HG03135 (cell line): ENCODE data around the gene IL1R2.

Experiments used
- ATAC-seq: cut with Tn5 transposase; IDR thresholded peaks from one replicate; pipeline ENCODE4 v1.9.1; 2021; ENCODE audit warnings: mild to moderate bottlenecking, moderate library complexity; ENCODE audit not compliant: unreplicated experiment

IL1R2 gene

DNA sequence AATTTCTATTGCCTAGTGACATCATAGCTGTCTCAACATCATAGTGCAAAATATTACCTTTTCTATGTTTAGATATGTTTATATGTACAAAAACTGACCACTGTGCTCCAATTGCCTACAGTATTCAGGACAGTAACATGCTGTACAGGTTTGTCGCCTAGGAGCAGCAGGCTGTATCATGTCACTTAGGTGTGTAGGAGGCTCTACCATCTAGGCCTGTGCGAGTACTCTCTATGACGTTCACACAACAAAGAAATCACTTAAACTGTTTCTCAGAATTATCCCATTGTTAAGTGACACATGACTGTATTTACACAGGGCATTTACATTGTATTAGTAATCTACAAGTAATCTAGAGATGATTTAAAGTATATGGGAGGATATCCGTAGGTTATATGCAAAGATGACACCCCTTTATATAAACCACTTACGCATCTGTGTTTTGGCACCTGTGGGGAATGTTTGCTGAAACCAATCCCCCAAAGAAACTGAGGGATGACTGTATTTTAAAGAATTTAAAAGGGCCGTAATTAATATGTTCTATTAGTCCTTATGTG, 24.7 kb downstream of the IL1R2 start:
- no peak for ATAC-seq

DNA sequence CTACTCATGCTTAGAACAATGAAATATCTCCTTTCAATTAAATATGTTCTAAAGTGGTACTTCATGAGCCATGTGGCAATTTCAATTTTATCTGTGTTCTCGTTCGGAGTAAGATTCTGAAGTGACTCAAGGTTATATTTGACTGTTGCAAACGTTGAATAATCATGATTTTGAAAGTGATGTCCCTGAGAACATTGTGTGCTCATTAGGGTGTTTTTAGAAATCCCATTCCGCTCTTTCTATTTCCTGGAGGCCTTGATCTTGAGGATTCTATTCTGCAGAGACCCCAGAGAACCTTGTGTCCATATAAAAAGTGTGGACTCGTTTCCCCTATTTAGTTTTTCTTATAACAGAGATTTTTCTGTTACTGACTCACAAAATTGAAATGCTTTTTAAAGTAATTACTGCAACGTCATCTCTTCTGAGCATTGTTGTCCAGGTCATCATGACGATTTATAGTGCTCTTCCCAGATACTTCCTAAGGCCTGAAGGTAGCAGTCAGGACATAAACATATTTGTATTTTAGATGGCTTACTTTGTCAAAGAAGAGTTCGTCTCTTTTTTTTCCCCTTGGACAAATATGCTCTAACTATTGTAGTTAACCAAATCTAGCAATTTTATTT, 27.2 kb downstream of the IL1R2 start:
- ATAC-seq = no peak

DNA sequence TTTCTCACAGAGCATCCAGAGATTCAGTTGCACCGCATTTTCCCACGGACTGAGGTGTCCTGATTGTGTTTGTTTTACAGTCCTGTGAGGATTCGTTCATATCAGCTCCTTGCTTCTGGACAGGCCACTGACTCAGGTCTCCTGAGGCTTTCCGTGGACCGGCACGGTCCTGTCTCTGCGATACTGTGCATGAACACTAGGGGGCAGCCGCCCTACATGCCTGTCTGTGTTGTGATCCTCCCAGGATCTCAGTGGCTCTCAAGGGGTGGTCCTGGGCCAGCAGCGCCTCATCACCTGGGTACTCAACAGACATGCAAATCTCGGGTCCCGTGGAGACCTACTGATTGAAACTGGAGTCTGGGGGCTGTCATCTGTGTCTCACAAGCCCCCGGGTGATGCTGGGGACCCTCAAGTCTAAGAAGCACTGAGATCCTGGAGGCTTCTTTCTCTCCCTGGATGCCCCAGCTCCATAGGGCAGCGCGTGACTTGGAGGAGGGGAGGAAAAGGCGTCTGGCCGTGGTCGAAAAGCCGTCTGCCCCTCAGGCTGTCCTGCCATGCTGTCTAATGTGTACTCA, 28.9 kb downstream of the IL1R2 start:
- ATAC-seq = no peak

DNA sequence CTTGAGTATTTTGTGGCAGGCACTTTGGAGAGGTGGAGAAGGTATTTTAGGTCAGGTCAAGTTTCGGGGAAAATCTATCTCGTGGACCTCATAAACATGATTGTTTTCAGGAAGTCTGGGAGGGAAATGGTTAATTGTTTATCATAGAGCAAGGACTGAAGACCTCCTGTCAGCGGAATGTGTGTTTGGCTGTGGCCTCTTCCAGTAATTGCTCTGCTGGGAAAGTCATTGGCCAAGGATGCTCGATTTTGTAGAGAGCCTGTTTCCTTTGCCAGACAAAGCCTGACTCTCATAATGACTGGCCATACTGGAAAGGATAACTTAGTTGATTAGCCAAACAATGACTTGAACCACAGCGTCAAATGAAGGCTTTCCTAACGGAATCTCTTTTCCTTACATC, 30.0 kb downstream of the IL1R2 start:
- no peak for ATAC-seq

DNA sequence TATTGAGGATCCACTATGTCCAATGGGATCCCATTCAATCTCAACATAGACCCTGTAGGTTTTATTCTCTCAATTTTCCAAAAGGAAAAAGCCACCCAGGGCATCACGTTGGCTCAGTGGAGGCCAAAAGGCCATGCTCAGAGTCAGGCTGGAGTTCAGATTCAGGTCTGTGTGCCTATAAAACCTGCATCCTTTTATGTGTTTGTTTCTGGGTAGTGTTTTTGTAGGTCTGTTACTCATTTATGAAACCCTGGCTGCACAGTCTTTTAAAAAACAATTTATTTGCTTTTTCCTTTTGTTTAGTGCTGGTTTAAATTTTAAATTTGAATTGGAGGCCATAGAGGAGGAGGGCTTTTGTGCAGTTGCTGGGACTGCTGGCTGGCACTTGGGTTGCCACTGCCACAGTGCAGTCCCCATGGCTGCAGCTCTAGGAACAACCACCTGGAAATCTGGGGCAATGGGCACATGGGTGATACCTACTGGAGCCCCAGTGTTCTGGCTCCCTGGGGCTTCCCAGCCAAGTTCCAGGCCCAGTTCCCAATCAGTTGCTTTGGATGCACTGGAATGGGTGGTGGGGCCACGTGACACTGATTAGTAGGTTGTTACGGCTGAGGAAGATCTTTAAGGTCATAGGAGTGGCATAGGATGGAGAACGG, 31.3 kb downstream of the IL1R2 start:
- no peak for ATAC-seq

DNA sequence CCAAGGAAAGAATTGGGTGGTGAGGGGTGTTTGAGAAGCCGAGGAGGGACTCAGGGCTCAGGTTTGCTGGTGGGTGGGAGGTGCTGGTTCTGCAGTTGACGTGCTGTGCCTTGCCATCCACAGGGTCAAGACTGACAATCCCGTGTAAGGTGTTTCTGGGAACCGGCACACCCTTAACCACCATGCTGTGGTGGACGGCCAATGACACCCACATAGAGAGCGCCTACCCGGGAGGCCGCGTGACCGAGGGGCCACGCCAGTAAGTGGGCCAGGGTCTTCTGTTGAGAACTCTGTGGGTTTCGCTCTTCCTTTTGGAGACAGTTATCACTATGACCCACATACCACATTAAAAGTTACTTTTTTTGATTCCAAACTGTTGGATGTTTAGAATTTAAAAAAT, 32.6 kb downstream of the IL1R2 start:
- ATAC-seq = no peak

DNA sequence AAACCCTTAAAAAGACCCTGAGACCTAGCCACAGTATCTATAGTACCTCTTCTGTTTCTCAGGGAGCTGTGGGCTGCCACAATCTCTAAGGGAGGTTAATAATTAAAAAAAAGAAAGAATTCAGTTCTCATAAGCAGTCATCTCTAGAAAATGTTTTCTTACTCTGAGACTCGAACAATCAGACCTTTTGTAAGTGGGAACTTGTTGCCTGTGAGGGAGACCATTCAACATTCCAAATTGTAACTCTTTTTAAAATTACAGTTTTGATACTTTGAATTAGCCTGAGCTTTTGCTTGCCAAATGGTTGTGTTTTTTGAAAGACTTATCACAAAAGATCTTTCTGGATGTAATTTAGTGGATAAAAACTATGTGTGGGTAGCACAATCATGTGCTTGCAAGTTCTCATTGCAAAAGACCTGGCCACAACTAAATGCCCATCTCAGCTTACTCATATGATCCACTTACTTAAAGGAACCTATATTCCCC, 33.3 kb downstream of the IL1R2 start:
- peak; percentile 84 for ATAC-seq

DNA sequence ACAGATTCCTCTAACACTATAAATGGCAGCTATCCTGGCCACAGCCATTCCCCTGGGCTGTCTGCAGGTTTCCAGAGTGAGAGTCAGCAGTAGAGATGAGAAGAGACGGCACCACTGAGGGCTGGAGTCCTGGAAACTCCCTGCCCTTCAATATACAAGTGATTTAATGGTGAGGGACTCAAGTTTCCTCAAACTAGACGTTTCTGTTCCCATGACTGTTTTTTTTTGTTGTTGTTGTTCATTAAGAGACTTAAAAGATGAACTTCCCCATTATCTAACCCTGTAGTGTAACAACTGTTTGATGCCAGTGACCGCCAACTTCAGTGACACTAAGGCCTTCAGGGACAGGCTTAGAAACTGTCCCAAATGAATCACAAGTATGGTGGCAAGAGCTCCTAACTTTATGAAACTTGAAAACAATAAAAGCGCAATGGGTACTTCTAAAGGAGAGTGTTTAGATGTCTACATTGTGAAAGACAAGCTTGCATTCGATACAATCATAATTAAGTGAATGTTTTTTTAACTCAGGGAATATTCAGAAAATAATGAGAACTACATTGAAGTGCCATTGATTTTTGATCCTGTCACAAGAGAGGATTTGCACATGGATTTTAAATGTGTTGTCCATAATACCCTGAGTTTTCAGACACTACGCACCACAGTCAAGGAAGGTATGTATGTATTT, 34.0 kb downstream of the IL1R2 start:
- peak; percentile 56 for ATAC-seq

DNA sequence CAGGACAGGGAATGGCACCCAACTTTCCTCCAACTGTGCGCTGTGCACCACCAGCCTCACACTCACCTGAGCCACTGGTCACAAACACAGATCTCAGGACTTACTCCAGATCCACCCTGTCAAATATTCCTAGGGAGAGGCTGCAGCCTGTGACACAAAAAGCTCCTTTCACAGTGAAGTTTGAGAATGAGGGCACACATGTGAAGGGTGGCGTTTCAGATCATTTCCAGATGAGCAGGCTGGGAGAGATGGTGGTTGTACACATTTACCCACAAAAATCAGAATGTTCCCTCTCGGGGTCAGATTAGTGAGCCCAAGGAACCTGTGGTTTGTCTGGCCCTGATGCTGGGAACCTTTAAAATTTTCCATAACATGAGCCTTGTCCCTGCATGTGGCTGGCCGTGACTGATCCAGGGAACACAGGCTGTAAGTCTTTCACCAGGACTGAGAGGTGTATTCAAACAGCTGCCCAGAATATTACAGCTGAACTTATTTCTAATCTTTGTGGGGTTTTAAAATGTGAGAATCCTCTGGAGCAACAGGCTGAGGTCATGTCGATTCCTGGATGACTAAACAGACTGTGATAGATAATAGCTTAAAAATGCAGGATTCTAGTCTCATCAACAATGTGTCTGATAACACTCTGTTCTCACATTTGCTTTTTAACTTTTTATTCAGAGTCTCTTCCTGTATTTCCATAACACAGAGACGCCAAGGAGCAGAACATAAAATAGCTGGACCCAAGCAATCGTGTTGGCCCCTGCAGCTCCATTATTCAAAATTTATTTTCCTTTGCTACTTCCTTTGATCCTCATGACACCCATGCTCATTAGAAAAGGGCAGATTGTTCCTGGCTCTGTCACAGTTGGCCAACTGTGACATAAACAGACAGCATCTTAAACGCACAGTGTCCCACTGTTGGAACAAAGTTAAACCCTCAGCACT, 35.5 kb downstream of the IL1R2 start:
- no peak for ATAC-seq

DNA sequence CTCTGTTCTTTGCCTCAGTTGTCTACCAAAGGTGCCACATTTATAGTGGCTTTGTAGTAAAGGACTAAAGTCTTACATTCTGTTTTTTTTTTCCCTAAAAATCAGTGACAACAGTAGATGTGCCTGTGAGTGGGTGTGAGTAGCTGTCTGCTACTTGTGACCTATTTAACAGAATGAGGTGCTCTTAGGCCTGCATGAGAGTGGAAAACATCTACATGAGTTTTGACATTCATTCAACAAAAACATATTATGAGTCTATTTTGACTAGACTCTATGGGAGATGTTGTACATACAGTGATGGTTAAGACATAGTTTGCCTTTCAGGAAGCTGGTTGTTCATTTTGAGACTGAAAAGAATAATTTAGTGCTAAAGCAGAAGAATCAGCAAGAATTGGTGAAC, 36.7 kb downstream of the IL1R2 start:
- no peak for ATAC-seq

DNA sequence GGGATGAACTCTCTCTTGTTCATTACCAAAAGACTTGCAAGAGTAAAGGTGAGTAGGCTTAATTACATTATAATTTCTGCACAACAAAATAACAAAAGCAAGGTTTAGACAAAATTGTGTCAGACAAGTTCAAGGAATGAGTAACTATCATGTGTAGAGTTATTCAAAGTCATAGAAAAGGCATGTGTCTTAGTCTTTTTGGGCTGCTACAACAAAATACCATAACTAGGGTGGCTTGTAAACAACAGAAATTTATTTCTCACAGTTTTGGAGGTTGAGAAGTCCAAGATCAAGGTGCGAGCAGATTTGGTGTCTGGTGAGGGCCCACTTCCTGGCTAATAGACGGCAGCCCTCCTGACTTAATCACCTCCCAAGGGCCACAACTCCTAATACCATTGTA, 37.6 kb downstream of the IL1R2 start:
- ATAC-seq = no peak

DNA sequence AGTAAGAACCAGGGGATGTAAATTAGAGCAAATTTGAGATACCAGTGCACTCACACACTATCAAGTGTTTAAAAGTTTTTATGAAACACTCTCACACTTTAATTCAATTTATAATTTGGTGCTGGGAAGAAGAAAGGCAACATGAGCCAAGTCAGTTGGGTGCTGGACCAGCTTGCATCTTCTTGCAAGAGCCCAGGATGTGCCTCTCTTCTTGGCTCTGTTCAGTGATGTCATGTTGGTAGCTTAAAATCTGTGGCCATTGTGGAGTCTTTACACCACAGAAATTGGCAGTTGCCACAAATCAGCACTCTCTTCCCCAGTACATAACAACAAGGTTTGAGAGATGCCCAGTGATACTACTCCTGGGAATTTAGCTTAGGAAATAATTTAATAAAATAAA, 38.2 kb downstream of the IL1R2 start:
- ATAC-seq = no peak

DNA sequence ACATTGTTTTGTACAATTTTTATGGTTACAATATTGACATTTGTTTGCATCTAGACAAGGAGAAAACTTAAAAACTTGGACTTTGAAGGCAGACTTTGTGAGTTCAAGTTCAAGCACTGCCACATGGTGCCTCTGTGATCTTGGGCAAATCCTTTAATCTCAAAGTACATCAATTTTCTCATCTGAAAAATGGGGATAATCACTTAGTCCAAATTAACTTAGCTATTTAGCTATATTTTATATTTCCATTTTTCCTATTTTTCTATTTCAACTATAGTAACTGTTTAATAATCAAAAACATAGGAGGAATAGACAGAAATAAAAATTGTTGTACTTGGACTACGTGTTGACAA, 38.7 kb downstream of the IL1R2 start:
- no peak for ATAC-seq

DNA sequence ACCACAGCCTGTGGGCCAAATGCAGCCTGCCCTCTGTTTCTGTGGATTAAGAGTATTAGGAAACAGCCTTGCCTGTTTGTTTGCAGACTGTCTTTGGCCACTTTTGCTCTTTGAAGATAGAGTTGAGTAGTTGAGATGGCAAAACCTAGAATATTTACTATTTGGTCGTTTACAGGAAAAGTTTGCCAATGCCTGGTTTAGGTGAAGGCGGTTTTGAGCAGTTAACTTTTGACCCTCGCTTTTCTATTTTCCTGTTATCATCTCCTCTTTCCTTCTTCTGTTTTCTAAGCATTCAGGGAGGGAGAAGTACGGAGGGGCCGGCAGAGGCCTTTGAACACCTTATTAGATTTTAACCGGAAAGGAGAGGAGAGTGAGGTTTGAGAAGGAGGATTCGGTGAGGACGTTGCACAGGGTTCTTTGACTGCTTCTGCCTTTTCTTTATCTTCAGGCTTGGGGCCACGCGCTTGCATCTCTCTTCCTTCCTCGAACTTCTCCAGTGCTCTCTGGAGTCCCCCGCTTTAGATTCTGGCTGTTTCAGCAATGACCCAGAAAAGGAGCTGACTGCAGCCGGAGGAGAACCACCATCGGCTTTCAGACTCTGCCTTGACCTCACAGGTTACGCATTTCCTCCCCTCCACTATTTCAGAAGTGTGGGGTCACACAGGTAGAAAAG, 39.2 kb downstream of the IL1R2 start:
- ATAC-seq = no peak

DNA sequence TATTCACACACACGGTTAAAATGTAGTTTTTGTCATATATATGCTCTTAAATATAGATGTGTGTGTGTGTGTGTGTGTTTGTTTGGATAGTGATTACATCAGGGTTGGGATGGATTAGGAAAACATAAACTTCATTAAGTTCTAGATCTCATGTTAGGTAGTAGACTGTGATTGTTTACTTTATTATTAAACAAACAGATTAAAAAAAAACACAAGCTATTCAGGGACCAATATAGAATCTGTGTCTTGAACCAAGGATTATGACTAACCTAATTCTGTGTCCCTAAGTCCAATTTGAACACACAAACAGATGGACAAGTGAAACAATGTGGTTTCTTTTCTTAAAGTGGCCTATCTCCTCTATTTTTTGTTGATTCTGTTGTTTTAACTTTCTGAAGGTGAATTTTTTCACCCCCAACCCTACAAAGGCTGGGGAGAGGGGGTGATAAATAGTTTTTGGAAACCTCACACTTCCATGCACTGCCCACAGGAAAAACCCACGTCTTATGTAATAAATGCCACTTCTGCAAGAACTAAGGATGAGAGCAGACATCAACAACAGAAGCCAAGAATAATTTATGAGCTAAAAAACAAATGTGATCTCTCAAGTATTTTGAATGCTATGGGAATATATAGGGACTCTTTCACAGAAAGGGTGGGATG, 40.7 kb downstream of the IL1R2 start:
- no peak for ATAC-seq

DNA sequence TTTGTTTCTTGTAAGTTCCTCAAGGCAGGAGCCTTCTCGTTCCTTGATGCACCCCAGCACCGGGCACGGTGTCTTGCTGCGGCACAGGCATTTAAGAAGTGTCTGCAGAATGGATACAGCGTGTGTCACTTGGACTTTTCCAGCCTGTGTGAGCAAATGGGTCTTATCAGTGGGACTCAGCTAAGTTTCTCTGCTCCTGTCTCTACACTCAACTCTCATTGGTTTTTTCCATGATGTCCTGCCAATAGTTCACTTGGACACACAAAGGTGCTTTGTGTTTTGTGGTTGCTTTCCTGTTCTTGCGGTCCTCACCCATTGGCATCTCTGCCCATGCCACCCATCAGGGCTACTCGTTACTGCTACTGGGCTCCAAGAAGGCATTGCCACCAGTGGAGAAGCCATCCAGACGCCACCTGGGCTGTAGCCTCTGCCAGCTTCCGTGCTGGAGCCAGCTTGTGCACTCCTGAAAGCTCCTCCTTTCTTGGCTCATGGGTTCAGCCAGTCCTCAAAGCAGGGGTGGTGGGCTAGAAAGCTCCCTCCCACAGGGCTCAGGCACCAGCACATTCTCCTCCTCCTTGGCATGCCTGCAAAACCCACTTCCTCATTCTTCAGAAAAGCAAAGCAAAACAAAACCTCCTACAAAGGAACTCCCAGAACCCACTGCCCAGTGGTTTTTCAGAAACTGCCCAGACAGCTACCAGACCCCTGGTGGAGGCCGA, 41.4 kb downstream of the IL1R2 start:
- peak; percentile 80 for ATAC-seq

DNA sequence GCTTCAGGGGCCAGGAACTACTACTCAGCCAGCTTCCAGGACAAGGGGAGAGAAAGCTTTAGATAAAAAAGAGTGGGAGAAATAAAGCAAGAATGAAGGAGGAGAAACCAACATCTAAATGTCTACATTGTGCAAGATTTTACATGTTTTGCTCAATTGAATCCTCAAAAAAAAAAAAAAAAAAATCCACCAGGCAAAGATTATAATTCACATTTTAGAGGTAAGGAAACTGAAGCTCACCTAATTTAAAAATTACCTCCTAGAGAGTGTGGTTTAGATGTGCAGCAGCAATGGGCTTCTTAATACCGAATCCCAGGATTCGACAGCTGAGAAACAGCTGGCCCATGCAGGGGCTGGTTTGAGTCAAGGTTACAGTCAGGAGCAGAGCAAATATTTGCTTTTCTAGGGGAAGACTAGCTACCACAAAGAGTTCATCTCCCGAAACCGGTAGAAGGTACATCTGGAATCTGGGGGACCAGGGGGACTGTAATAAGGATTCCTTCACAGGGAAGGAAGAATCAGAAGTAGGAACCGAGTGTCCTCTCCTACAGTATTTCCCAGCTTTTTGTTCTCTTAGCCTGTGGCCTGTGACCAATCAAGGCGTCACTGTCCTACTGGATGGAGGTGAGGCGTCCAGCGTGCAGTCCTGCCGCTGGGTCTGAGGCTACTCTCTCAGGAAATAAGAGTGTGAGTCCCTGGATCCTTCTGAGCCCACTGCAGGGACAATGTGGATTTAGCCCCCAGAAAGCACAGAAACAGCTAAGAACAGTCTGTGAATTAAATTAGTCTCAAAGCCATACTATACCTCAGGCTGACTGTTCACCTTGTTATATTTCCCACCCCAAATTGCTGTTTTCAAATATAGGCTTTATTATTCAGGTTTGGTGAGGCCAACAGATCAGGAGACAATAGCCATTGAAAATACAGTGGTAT, 42.3 kb downstream of the IL1R2 start:
- ATAC-seq = no peak
